Measurements from ENCODE around the gene RRP8. TPM values are rescaled to one million over a fixed set of nuclear protein-coding genes. Genes with fewer than 3 reads are reported as not detected.
A peak's percentile ranks its signal among the peaks of the same experiment; 100 is the strongest.

RRP8 gene
- total and polyA plus RNA-seq, 9 of the 15 experiments (the other 6 are each of a cell fraction or from before 2014, with no cell fraction given) = 5.7 to 47.3 (median 32.6) TPM

- peak overlapping the region; percentile 87 for H3K27ac ChIP-seq (ENCODE audit: extremely low read depth, low read depth, low read length)
- peaks cover 23% of the 10 kb centered on the region in 2 experiments for H3K4me1 ChIP-seq (replicated peaks in 1 of 2; ENCODE audit: control insufficient read depth in 2 of 2, insufficient read depth in 2 of 2, low read length in 2 of 2)
- no peaks in the 10 kb centered on the region for H3K79me2 ChIP-seq (ENCODE audit: control insufficient read depth, insufficient read depth, low read length)
- in situ Hi-C loops (cut with MboI) = no loop called here
- peak; percentile 85 to 92 (median 90) for DNase-seq (ENCODE audit: extremely low read depth in 1 of 4, low spot score in 3 of 4)
- no peaks in the 10 kb centered on the region for H4K20me1 ChIP-seq (replicated peaks; ENCODE audit: control insufficient read depth, insufficient read depth, low read length)
- WGBS (ENCODE audit: insufficient coverage, low coverage, missing lambda C conversion rate) = 2% methylated on average over 5 of the region's 5 CpGs
- no peaks in the 10 kb centered on the region for H3K36me3 ChIP-seq (ENCODE audit: control insufficient read depth, insufficient read depth, low read length)
- BruUV-seq (replicated peaks) = no TSS peak
- H3K4me3 ChIP-seq = no peak overlapping the region; the same call in 1 of the 2 replicates
- peak; percentile 94 for ATAC-seq
- H3K4me2 ChIP-seq (ENCODE audit: insufficient read depth, low read length) = peak overlapping the region; percentile 77
- H3K9me1 ChIP-seq (ENCODE audit: control insufficient read depth, insufficient read depth, low read length) = no peaks in the 10 kb centered on the region
- H3K9ac ChIP-seq (ENCODE audit: insufficient read depth in 1 of 2, low read depth in 2 of 2, low read length in 2 of 2) = peak overlapping the region in 1 of 2 experiments; percentile 63; a peak in 3 of 4 replicates
- CTCF ChIA-PET (ENCODE audit: low intra/inter-chr PET ratio) = no interaction called here
- POLR2A ChIA-PET = interaction anchor here (0.6 to 2.7 kb wide), 15 partner anchors 9 to 504 kb away, joined by 3 to 19 read pairs (median 3); partner anchors contain the start of genes ARFIP2, ILK, TAF10 and TIMM10B
- intact Hi-C loops (cut with micrococcal nuclease) = loop anchor here (1.0 kb wide), 1 partner anchor 128 kb away; the partner anchor contains the start of gene MRPL17
- H3K9me3 ChIP-seq (replicated peaks; ENCODE audit: control insufficient read depth, insufficient read depth, low read depth, low read length) = no peaks in the 10 kb centered on the region
- peak overlapping the region; percentile 75 for H2AFZ ChIP-seq (ENCODE audit: low read depth, low read length)
- H3K27me3 ChIP-seq (ENCODE audit: control insufficient read depth in 2 of 2, insufficient read depth in 2 of 2, low read length in 2 of 2) = no peaks in the 10 kb centered on the region
- peak; percentile 94 for FAIRE-seq
- TF ChIP-seq TEAD4 (IDR thresholded peaks at IDR 0.05; ENCODE audit: low read length) (peak; percentile 96), TEAD4 (CRISPR knock-in tag; IDR thresholded peaks at IDR 0.05; ENCODE audit: borderline replicate concordance) (no peak), KDM2B (CRISPR knock-in tag; IDR thresholded peaks at IDR 0.05) (no peak), HDGF (IDR thresholded peaks at IDR 0.05) (peak; percentile 95), CBX3 (IDR thresholded peaks at IDR 0.05; ENCODE audit: borderline replicate concordance in 1 of 2, low read length in 2 of 2) (peak in 1 of 2 experiments; percentile 80; a peak in 1 of 3 replicates), ZKSCAN8 (CRISPR knock-in tag; IDR thresholded peaks at IDR 0.05) (peak; percentile 37), MYNN (IDR thresholded peaks at IDR 0.05) (no peak), MYNN (CRISPR knock-in tag; IDR thresholded peaks at IDR 0.05) (no peak), PREB (CRISPR knock-in tag; IDR thresholded peaks at IDR 0.05) (no peak), NR3C1 (CRISPR knock-in tag; IDR thresholded peaks at IDR 0.05) (no peak), SRSF9 (IDR thresholded peaks at IDR 0.05; ENCODE audit: borderline replicate concordance, low read depth, low read length) (no peak)
- TF ChIP-seq, protein P1, sequence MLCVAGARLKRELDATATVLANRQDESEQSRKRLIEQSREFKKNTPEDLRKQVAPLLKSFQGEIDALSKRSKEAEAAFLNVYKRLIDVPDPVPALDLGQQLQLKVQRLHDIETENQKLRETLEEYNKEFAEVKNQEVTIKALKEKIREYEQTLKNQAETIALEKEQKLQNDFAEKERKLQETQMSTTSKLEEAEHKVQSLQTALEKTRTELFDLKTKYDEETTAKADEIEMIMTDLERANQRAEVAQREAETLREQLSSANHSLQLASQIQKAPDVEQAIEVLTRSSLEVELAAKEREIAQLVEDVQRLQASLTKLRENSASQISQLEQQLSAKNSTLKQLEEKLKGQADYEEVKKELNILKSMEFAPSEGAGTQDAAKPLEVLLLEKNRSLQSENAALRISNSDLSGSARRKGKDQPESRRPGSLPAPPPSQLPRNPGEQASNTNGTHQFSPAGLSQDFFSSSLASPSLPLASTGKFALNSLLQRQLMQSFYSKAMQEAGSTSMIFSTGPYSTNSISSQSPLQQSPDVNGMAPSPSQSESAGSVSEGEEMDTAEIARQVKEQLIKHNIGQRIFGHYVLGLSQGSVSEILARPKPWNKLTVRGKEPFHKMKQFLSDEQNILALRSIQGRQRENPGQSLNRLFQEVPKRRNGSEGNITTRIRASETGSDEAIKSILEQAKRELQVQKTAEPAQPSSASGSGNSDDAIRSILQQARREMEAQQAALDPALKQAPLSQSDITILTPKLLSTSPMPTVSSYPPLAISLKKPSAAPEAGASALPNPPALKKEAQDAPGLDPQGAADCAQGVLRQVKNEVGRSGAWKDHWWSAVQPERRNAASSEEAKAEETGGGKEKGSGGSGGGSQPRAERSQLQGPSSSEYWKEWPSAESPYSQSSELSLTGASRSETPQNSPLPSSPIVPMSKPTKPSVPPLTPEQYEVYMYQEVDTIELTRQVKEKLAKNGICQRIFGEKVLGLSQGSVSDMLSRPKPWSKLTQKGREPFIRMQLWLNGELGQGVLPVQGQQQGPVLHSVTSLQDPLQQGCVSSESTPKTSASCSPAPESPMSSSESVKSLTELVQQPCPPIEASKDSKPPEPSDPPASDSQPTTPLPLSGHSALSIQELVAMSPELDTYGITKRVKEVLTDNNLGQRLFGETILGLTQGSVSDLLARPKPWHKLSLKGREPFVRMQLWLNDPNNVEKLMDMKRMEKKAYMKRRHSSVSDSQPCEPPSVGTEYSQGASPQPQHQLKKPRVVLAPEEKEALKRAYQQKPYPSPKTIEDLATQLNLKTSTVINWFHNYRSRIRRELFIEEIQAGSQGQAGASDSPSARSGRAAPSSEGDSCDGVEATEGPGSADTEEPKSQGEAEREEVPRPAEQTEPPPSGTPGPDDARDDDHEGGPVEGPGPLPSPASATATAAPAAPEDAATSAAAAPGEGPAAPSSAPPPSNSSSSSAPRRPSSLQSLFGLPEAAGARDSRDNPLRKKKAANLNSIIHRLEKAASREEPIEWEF (CRISPR knock-in tag; IDR thresholded peaks at IDR 0.05) = no peak
These were observed 48.3 kb downstream of the RRP8 start for GRCh38 chr11:6554828-6555706.

Data from K562 (cell line).